GM21381 (cell line): ENCODE data around the gene CTNNAL1.
"Not testable (repeated sequence)": the region's sequence is repeated elsewhere in the genome, so short reads cannot be mapped to it uniquely, and the experiment has no call there.

Experiments
- ATAC-seq: cut with Tn5 transposase; IDR thresholded peaks from one replicate; pipeline ENCODE4 v1.9.1; 2021; ENCODE audit warnings: mild to moderate bottlenecking, moderate library complexity; ENCODE audit not compliant: unreplicated experiment

Gene CTNNAL1, protein sequence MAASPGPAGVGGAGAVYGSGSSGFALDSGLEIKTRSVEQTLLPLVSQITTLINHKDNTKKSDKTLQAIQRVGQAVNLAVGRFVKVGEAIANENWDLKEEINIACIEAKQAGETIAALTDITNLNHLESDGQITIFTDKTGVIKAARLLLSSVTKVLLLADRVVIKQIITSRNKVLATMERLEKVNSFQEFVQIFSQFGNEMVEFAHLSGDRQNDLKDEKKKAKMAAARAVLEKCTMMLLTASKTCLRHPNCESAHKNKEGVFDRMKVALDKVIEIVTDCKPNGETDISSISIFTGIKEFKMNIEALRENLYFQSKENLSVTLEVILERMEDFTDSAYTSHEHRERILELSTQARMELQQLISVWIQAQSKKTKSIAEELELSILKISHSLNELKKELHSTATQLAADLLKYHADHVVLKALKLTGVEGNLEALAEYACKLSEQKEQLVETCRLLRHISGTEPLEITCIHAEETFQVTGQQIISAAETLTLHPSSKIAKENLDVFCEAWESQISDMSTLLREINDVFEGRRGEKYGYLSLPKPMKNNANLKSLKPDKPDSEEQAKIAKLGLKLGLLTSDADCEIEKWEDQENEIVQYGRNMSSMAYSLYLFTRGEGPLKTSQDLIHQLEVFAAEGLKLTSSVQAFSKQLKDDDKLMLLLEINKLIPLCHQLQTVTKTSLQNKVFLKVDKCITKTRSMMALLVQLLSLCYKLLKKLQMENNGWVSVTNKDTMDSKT

DNA sequence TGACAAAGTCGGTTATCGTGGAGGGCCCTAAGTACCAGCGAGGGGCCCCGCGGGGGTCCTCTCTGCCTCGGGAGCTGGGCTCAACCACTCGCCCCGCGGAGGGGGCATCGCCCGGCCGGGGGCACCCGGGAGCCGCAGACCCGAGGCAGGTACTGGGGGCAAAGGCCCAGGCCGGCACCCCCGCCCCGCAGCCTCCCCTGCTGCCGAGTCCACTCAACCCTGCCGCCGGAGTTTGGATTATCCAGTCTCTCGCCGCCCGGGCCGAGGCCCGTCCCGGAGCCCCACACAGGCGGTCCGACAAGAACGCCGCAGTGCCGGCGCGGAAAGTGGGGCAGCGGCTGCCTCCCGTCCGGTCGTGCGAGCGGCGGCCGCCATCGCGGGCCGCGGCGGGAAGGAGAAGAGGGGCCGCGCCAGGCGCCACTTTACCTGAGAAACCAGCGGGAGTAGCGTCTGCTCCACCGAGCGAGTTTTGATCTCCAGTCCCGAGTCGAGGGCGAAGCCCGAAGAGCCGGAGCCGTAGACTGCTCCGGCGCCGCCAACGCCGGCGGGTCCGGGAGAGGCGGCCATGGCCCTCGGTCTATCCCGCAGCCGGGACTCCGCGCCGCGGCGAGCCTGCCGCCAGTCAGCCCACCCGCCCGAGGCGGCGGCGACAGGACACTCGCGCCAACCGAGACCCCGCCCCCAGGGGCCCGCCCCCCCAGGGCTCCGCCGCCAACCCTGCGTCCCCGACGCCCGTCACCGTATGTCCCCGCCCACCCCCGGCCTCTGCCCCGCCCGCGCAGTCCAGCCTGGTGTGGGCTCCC lies at the start of gene CTNNAL1:
Gene CTNNAL1 (minus strand): TSS at position 624 of the 803 bp plus-strand sequence. CDS start 57 bp downstream, at position 567.
- peak; percentile 69 for ATAC-seq

DNA sequence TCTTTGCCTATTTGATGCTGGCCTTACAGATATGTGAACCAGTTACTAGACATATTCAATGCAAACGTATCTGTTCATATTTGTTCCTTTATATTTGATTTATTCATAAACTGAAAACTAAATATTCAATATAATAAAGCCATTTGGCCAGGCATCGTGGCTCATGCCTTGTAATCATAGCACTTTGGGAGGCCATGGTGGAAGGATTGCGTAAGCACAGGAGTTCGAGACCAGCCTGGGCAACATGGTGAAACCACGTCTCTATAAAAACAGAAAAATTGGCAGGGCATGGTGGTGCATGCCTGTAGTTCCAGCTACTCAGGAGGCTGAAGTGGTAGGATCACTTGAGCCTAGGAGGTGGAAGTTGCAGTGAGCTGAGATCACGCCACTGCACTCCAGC lies 49.2 kb upstream of the CTNNAL1 start:
- ATAC-seq, result no peak

DNA sequence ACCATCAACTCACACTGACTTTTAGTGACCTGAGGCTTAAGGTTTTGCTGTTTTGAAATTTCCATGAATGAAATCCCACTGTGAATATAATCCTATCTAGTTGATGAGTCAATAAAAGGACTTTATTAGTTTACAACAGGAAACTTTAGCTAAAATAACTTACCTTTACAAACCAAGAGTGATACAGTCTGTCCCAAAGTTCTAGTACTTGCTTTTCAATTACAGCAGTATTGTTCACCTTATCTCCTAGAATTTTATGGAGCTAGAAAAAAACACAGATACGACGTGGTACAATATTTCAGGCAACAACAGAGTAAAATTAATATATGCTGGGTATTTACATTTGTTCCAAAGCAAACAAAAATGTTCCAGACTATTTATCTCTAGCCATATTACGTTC lies 46.9 kb upstream of the CTNNAL1 start:
- no peak for ATAC-seq

DNA sequence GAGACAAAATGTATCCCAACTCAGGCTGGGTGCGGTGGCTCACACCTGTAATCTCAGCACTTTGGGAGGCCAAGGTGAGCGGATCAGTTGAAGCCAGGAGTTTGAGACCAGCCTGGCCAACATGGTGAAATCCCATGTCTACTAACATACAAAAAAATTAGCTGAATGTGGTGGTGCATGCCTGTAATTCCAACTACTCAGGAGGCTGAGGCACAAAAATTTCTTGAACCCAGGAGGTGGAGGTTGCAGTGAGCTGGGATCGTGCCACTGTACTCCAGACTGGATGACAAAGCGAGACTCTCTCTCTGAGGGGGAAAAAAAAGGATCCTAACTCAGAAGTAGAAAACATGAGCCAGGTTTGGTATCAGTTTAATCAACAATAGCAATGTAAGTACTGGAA lies 39.8 kb upstream of the CTNNAL1 start:
- ATAC-seq, result not testable (repeated sequence)

DNA sequence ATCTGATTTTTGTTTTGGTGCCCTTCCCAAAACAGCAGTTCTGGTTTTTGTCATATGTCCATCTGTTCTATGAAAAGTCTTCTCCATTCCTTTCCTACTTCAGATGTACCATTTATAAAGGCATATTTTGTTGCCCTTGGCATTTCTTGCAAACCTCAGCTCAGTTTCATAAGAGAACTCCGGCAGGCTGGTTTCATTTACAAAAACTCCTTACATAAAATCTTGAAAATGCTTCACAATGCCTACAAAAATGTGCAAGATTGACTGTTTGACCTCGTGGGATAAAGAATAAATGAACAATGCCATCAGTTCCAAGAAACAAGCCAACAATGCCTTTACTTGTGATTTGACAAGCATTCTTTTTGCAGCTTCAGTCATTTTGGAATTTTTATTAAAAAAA lies 39.1 kb upstream of the CTNNAL1 start:
- ATAC-seq, result no peak

DNA sequence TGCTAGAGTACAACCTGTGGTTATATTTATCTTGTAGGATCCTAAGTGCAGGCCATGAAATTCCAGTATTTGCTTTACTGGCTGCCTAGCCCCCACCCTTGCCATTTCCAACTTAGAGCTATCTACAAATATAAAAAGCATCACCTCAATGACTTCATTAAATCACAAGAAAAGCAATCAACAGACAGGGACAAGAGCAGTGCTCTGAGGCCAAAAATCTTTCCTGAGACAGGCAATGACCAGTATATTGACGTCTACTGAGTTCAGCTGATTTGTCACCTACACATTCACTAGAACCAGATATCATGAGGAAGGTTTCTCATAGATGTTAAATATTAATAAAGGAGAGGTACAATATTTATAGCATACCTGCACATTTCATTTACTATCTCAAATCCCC lies 38.4 kb upstream of the CTNNAL1 start:
- ATAC-seq, result no peak

DNA sequence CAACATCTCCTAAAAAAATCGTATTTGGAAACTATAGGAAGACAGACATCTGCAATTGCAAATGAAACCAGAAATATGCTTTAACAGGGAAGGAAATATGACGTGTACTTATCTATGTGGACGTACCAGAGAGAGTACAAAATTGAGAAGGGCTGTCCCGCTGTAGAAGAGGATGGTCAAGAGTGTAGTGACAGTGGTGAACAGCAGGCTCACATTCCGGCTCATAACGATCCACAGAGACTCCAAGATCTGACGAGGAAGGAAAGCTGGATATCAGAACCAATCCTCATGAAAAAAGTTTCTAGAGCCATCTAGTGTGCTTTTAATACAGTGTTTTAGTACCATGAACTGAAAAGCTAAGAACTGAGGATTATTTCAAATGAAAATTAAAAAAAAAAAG lies 37.1 kb upstream of the CTNNAL1 start:
- ATAC-seq, result no peak

DNA sequence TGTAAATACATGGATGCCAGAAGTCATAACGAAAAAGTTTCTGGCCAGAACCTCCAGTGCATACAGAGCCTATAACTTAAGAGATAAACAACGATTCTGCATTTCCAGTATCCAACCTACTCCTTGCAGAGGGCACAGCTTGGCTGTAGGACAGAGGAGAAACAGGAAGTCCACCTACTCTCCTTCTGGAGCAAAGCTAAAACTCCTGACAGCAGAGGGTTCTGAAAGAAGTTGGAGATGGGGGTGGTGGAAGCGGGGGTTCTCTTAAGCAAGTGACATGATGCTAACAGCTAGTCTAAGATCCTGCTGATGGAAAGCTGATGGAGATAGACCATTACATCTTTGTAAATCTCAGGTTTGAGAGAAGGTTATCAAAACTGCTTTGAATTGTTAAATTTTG lies 35.5 kb upstream of the CTNNAL1 start:
- ATAC-seq, result no peak

DNA sequence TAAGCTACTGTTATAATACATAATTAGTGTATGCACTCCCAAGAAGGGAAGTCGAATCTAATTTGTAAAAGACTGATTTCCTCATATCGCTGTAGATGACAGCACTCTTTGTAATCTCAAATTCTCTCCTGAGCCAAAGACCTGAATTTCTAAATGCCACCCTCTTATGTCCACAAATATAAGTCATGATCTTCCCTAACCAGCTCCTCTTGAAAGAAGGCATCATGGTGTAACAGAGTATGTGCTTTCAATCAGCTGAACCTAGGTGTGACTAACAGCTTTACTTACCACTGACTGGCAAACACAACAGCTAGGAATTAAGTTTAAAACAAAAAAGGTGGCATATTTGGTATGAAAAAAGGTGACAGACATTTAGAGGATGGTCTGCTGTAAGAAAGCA lies 34.0 kb upstream of the CTNNAL1 start:
- no peak for ATAC-seq

DNA sequence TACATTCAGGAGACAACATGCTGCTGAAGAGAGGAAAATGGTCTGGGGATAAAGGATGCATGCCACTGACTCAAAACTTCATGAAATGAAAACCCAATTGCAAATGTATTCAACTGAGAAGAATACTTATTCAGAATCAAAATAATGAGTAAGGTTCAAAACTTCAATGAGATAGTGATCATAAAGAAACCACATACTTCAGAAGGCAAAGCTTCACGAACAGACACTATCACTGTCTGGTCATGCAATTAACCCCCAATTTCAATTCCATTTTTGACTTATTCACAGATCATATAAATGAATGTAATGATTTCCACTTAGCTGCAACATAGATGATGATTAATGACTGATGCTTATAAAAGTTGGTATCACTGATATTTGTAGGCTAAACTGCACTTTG lies 33.0 kb upstream of the CTNNAL1 start:
- no peak for ATAC-seq

DNA sequence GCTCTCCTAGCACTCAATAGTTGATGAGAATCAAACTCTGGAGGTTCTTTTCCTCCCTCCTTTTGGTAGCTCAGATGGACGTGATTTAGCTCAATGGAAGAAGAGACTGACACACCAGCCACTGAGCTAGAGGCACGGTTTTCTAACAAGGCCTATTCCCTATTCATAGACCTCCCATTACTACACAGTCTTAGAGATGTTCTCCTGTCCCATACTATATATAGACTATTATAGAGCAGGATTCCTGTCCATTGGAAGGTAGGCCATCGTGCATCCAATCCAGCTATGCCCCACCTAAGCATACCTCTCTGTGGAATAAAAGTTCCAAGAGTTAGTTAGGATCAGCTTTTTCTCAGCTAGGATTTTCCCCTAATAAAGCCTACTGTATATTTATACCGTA lies 30.3 kb upstream of the CTNNAL1 start:
- no peak for ATAC-seq

DNA sequence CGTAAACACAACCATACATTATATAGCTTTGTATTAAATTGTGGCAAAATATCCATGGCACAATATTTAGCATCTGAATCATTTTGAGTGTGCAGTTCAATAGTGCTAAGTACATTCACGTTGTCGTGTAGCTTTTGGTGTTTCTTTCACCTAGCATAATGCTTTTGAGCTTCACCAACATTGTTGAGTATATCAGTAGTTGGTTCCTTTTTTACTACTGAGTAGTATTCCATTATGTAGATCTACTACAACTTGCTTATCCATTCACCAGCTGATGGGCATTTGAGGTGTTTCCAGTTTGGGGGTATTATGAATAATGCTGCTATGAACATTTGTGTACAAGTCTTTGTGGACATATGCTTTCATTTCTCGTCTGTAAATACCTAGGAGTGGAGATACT lies 27.3 kb upstream of the CTNNAL1 start:
- ATAC-seq, result no peak

DNA sequence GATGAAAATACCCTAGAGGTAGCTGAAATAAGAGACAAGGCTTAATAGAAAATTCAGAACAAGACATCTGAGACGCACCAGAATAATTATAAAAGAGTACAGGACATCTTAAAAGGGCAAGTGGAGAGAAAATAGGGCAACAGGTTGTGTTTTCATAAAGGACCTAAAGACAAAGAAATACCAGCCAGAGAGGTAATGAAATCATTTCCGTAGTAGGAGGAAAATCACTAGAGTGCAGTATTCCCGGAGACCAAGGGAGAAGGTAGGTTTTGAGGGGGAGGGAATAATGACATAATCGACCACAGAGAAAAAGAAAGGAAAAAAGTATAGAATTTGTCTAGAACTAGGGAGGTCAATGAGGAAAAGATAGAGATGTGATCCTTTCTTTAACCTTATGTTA lies 26.2 kb upstream of the CTNNAL1 start:
- no peak for ATAC-seq

DNA sequence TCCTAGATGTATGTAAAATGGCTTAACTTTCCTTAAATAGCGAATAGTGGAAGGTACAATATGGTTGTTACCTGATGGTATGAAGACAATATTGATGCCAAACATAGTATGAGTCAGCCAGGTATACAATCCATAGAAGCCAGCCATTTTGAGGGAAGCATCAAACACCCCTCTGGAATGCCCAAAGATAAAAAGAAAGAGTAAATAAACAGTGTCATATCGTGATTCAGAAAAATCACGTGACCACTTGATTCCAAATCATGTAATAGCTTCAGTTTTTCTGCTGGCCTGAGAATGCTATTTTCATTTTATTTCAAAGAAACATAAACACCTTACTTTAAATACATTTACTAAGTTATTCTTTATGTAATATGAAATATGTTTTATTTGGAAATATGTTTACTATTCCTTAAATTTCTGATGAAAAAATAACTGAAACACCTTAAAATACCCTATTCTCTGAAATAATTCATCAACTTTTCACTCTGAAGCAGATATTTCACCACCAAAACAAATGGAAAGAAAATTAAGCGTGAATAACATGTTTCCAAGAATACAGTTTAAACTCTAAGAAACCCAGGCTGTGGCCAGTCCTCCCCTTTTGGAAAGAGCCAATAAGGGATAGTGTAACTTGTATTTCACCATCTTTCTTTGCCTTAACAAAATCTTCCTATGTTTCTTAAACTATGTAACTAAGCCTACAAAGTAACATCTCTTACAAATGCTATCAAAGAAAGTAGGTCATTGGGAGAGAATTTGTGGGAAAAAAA lies 24.8 kb upstream of the CTNNAL1 start:
- no peak for ATAC-seq

DNA sequence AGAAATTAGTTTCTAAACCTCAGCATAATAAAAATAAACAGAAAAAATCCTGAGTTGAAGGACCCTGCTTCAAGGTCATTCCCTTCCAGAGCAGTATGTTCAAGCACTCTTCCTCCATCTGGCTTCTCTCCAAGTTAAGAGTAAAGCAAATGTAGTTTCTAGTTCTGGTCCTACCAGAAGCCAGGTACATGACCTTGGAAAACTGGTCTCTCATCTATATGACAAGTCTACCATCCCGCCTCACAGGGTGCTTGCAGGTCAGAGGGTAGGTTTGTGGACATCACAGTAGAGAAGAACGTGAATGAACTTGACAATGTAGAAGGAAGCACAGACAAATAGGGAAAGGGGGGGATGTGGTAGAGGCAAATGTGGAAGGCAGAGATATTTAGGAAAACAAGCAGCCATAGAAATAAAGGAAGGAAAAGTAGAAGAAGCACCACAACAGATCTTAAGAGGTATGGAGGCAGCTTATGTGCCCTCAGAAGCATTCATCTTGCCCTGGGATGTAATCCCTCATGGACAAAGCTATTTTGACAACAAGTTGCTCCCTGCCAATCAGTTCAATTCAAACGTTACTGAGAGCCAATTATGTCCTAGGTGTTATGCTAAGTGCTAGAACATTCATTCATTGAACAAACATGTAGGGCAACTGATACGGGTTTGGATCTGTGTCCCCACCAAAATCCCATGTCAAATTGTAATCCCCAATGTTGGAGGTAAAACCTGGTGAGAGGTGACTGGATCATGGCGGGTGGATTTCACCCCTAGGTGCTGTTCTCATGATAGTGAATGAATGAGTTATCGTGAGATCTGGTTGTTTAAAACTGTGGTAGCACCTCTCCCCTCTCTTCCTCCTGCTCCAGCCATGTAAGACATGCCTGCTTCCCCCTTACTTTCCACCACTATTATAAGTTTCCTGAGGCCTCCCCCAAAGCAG lies 23.7 kb upstream of the CTNNAL1 start:
- no peak for ATAC-seq

DNA sequence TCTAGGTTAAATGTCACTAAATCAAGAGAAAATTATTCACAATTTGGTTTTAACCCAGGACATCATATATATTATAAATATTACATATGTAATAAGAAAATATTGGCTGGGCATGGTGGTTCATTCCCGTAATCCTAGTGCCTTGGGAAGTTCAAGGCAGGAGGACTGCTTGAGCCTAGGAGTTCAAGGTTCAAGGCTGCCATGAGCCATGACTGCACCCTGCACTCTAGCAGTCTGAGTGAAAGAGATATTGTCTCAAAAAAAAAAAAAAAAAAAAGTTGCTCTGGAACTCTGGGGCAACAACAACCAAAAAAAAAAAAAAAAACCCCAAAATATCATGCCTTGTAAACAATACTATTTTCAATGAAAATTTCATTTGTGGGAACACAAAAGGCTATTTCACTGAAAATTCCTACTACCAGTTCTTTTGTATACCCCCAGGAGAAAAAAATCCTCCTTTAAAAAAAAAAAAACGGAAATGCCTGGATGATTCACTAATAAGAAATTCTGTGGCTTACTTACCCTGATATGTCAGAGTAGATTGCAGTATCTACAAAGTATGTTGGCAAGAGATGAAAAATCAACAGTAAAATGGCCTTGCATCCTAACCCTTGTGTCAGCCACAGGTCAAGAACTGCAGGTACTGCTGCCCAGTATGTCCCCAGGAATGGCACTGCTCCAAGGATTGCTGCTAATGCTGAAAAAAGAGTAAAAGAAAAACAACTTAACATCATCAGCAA lies 22.6 kb upstream of the CTNNAL1 start:
- no peak for ATAC-seq

DNA sequence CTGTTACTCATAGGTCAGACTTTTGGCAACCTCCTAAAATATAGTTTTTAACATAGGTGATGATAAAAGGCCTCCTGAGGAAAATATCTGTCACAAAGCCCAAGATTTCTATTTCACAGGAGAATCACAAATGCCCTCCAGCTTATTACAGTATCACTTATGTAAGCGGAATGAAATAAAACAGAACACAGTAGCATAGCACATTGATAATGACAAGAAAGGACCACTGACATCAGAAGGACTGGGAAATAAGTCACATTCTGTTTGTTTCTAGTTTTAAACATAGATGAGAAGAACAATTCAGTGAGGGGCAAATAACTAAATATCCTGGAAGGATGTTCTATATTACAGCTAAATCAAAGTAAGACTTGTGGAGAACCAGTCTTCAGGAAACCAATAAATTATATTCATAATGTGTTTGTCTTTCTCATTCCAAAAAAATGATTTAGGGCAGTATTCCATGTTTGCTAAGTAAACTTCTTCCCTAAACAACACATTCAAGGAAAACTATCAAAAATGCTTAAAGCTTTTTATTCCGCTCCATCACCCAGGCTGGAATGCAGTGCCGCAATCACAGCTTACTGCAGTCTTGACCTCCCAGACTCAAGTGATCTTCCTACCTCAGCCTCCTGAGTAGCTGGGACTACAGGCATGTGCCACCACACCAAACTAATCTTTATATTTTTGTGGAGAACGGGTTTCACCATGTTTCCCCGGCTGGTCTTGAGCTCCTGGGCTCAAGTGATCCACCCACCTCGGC lies 20.8 kb upstream of the CTNNAL1 start:
- no peak for ATAC-seq

DNA sequence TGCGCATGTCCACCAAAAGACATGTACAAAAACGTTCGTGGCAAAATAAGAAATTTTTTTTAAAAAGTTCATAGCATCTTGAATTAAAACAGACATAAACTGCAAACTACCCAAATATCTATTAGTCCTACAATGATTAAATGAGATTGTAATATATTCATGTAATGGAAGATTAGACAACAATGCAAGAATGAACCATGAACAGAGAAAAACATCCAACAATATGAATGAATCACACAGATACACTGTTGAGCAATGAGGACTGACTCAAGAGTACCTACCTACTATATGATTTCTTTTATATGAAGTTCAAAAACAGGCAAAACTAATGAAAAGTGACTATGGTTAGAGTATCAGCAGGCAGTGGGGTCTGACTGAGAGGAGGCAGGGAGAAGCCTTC lies 17.9 kb upstream of the CTNNAL1 start:
- ATAC-seq, result no peak
